Cardiac muscle cell (in vitro differentiated cells and primary cell): ENCODE measurements around the gene CD4. TPM values are rescaled to one million over a fixed set of nuclear protein-coding genes. Genes with fewer than 3 reads are reported as not detected.
"Not testable (repeated sequence)": the region's sequence is repeated elsewhere in the genome, so short reads cannot be mapped to it uniquely, and the experiment has no call there.

Source experiments
- DNase-seq, 2 donors: peaks; one replicate each; pipeline versions ENCODE4 v3.0.0 to v3.0.0-alpha.2; 2010 to 2017; ENCODE audit warnings: low read depth in 1 of 2, low spot score in 1 of 2
- H3K27ac ChIP-seq: fragments of 200-600 bp; sonication (generic); 2 replicates; pipeline ENCODE4 v1.5.1; 2016
- H3K27me3 ChIP-seq: fragments of 200-600 bp; sonication (generic); 2 replicates; pipeline ENCODE4 v1.6.0; 2016; ENCODE audit warnings: control low read depth
- H3K36me3 ChIP-seq: fragments of 200-600 bp; sonication (generic); 2 replicates; pipeline ENCODE4 v1.5.1; 2016; ENCODE audit warnings: control low read depth
- H3K4me1 ChIP-seq: fragments of 200-600 bp; sonication (generic); 2 replicates; pipeline ENCODE4 v1.8.1; 2017; ENCODE audit warnings: low read depth, mild to moderate bottlenecking, mixed run types
- H3K4me3 ChIP-seq: fragments of 200-600 bp; sonication (generic); 2 replicates; pipeline ENCODE4 v1.5.1; 2016; ENCODE audit warnings: mild to moderate bottlenecking
- H3K9me3 ChIP-seq: fragments of 200-600 bp; sonication (generic); 2 replicates; pipeline ENCODE4 v1.5.1; 2017; ENCODE audit warnings: low read depth, mild to moderate bottlenecking, control low read depth
- CTCF ChIP-seq: IDR thresholded peaks from 2 replicates; pipeline ENCODE4 v1.5.1; 2012; ENCODE audit warnings: low read depth, mild to moderate bottlenecking, low read length
- polyA plus RNA-seq: library from polyadenylated mRNA; unstranded; fragments of >200 nt; fragmentation: Nextera tagmentation; extraction: Ambion mirVana; gene quantifications from 2 replicates; pipeline ENCODE4 v1.2.1, GENCODE V29; 2016
- total RNA-seq: library from RNA; depleted of rRNA; stranded (reverse); fragments of >200 nt; gene quantifications from 2 replicates; pipeline ENCODE4 v1.2.3, GENCODE V29; 2016

CD4 gene
- total and polyA plus RNA-seq, 2 experiments from 2014 or later: 3.3 to 5.9 TPM

- Histone ChIP-seq H3K9me3 (no peaks in the 10 kb centered on the region), H3K4me1 (peaks cover 1% of the 10 kb centered on the region), H3K4me3 (no peak overlapping the region), H3K36me3 (peaks cover 49% of the 10 kb centered on the region), H3K27ac (no peak overlapping the region), H3K27me3 (no peaks in the 10 kb centered on the region)
- no peak for TF ChIP-seq CTCF
- DNase-seq: no peak
These were observed 74.4 kb downstream of the CD4 start for GRCh38 chr12:6863586-6864321.

- H3K27ac ChIP-seq, DNase-seq, H3K4me1 ChIP-seq, H3K4me3 ChIP-seq, H3K9me3 ChIP-seq, H3K27me3 ChIP-seq: not testable (repeated sequence)
- peaks cover 51% of the 10 kb centered on the region for H3K36me3 ChIP-seq
These were observed 76.0 kb downstream of the CD4 start for GRCh38 chr12:6865307-6865706.

GRCh38 chr12:6866163-6866919 is 77.0 kb downstream of the CD4 start:
- no peak overlapping the region for H3K27ac ChIP-seq
- H3K9me3 ChIP-seq: no peaks in the 10 kb centered on the region
- TF ChIP-seq CTCF: no peak
- no peaks in the 10 kb centered on the region for H3K27me3 ChIP-seq
- peaks cover 7% of the 10 kb centered on the region for H3K4me1 ChIP-seq
- DNase-seq: no peak
- no peak overlapping the region for H3K4me3 ChIP-seq
- peaks cover 50% of the 10 kb centered on the region for H3K36me3 ChIP-seq

DNA sequence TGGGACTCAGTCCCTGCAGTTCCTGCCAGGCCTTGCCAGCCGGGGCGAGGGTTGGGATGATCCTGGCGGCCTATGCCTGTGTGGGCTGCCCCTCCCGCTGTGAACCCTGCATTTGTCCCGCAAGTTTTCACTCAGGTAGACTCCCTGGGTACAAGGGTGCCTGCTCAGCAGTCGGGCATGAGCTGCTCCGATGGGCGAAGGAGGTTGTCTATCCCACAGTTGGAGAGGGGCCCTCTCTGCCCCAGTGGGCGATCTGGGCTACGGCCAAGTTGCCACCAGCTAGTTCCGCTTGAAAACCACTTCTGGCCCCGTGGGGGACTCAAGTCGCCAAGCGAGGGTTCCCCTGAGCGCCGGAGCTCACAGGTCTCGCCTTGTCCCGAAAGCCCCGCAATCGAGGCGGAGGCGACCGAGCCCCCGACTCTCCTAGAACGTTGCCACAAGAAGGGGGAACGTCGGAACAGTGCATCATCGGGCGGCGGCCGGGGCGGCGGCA is 77.6 kb downstream of the CD4 start:
- peaks cover 50% of the 10 kb centered on the region for H3K36me3 ChIP-seq

DNA sequence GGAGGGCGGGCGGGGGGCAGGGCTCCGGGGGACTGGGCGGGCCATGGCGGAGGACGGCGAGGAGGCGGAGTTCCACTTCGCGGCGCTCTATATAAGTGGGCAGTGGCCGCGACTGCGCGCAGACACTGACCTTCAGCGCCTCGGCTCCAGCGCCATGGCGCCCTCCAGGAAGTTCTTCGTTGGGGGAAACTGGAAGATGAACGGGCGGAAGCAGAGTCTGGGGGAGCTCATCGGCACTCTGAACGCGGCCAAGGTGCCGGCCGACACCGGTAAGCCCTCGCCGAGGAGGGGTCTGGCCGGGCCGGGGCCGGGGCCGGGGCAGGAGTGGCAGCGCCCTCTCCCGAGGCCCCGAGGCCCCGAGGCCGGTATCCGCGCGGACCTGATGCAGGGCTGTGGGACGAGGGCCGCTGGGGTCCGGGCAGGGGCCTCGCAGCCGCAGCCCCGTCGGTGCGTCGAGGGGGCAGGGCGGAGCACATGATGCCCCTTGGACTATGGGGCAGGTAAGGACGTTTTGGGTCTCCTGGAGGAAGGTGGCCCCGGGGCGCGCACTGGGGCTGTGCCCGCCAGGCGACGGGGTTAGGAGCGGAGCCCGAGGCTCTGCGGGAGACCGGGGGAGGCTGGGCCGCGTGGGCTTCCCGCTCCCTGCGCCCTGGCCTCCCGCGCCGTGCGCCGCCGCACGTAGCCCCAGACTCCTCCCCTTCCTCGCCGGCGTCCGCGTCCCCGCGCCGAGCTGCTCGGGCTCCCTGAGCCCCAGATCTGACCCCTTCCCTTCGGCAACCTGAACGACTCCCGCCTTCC is 78.3 kb downstream of the CD4 start, which contains the start of gene TPI1:
TPI1 (plus strand) TSS at position 119 of the 798 bp plus-strand sequence; CDS start at position 155, 36 bp downstream.
- H3K4me3 ChIP-seq: peak within 1 kb of the TSS; percentile 97
- peaks cover 46% of the 10 kb centered on the region for H3K36me3 ChIP-seq
- H3K27ac ChIP-seq: peak within 1 kb of the TSS; percentile 86
- TF ChIP-seq CTCF: peak; percentile 8
- H3K27me3 ChIP-seq: no peaks in the 10 kb centered on the region
- H3K4me1 ChIP-seq: peaks cover 7% of the 10 kb centered on the region
- no peaks in the 10 kb centered on the region for H3K9me3 ChIP-seq
- peak; percentile 84 to 89 for DNase-seq

More for the DNA sequence above, 77.6 kb downstream of the CD4 start:
- peak overlapping the region; percentile 97 for H3K4me3 ChIP-seq
- H3K4me1 ChIP-seq: peaks cover 7% of the 10 kb centered on the region
- H3K27ac ChIP-seq: no peak overlapping the region
- no peaks in the 10 kb centered on the region for H3K9me3 ChIP-seq
- H3K27me3 ChIP-seq: no peaks in the 10 kb centered on the region
- TF ChIP-seq CTCF: no peak
- DNase-seq: no peak
